GM12878 (cell line): ENCODE results near the gene ITM2C. TPM values are rescaled to one million over a fixed set of nuclear protein-coding genes. Genes with fewer than 3 reads are reported as not detected.

Source experiments
- ATF7 ChIP-seq: fragments of 450-650 bp; IDR thresholded peaks from 2 replicates; pipeline ENCODE4 v1.6.1; 2016; ENCODE audit warnings: low read depth, mild to moderate bottlenecking
- BCLAF1 ChIP-seq: fragments of 450-650 bp; IDR thresholded peaks from 2 replicates; pipeline ENCODE4 v1.6.1; 2017; ENCODE audit warnings: antibody characterized with exemption, mild to moderate bottlenecking, moderate library complexity
- CREM ChIP-seq: IDR thresholded peaks from 2 replicates; pipeline ENCODE4 v1.6.1; 2014; ENCODE audit warnings: antibody characterized with exemption, low read depth
- DPF2 ChIP-seq: fragments of 450-650 bp; IDR thresholded peaks from 2 replicates; pipeline ENCODE4 v1.6.1; 2017; ENCODE audit warnings: mild to moderate bottlenecking
- HDAC6 ChIP-seq: fragments of 200-600 bp; sonication (generic); IDR thresholded peaks from one replicate; pipeline ENCODE4 v1.8.0; 2017; ENCODE audit warnings: antibody characterized with exemption; ENCODE audit not compliant: unreplicated experiment
- IKZF2 ChIP-seq, 2 experiments: fragments of 450-650 bp; IDR thresholded peaks; 2 replicates each; pipeline ENCODE4 v1.6.1; 2017; ENCODE audit warnings: mild to moderate bottlenecking in 2 of 2, moderate library complexity in 2 of 2
- MTA2 ChIP-seq: fragments of 450-650 bp; IDR thresholded peaks from 2 replicates; pipeline ENCODE4 v1.6.1; 2016; ENCODE audit warnings: low read depth, mild to moderate bottlenecking, moderate library complexity
- MTA3 ChIP-seq: IDR thresholded peaks from 2 replicates; pipeline ENCODE4 v1.6.1; 2012; ENCODE audit warnings: low read length, inconsistent platforms, borderline replicate concordance
- PAX5 ChIP-seq: IDR thresholded peaks from 2 replicates; pipeline ENCODE4 v1.6.1; 2011; ENCODE audit warnings: low read depth, low read length, borderline replicate concordance
- PBX3 ChIP-seq: IDR thresholded peaks from 2 replicates; pipeline ENCODE4 v1.6.1; 2011; ENCODE audit warnings: mild to moderate bottlenecking, low read depth, low read length, moderate library complexity; ENCODE audit not compliant: insufficient replicate concordance
- PKNOX1 ChIP-seq: fragments of 450-650 bp; IDR thresholded peaks from 2 replicates; pipeline ENCODE4 v1.6.1; 2016; ENCODE audit warnings: mild to moderate bottlenecking
- RBBP5 ChIP-seq: fragments of 200-600 bp; sonication (generic); conservative IDR thresholded peaks from 2 replicates; pipeline ENCODE4 v1.6.1; 2016
- TARDBP ChIP-seq: IDR thresholded peaks from 2 replicates; pipeline ENCODE4 v1.6.1; 2016; ENCODE audit warnings: borderline replicate concordance
- ZNF207 ChIP-seq: fragments of 450-650 bp; IDR thresholded peaks from 2 replicates; pipeline ENCODE4 v1.6.1; 2014; ENCODE audit warnings: antibody characterized with exemption, mild to moderate bottlenecking, borderline replicate concordance
- ZNF592 ChIP-seq: fragments of 450-650 bp; IDR thresholded peaks from 2 replicates; pipeline ENCODE4 v1.6.1; 2017; ENCODE audit warnings: mild to moderate bottlenecking, moderate library complexity
- ZNF687 ChIP-seq: fragments of 450-650 bp; IDR thresholded peaks from 2 replicates; pipeline ENCODE4 v1.6.1; 2017; ENCODE audit warnings: mild to moderate bottlenecking, moderate library complexity
- polyA plus RNA-seq, 11 experiments: library from polyadenylated mRNA; depleted of rRNA in 4 of 11; unstranded in 6 of 11; stranded (reverse) in 5 of 11; fragments of >200 nt; fragmentation: Nextera tagmentation in 4 of 11; fragmentation: Illumina TruSeq in 1 of 11; extraction: Ambion mirVana in 4 of 11; extraction: Trizol in 1 of 11; gene quantifications; 1 replicate in 1 of 11; 2 replicates in 10 of 11; pipeline versions ENCODE4 v1.2.1 to v1.2.3, GENCODE V29; 2011 to 2016; ENCODE audit warnings: inconsistent platforms in 2 of 11, missing spikeins in 2 of 11, low read depth in 1 of 11
- total RNA-seq, 4 experiments: library from RNA; depleted of rRNA in 3 of 4; stranded (reverse); fragments of >200 nt in 3 of 4; fragmentation: Illumina TruSeq in 1 of 4; extraction: Trizol in 1 of 4; gene quantifications; 2 replicates each; pipeline versions ENCODE4 v1.2.1 to v1.2.3, GENCODE V29; 2013 to 2021

ITM2C gene
- total and polyA plus RNA-seq, 10 of the 15 experiments (the other 5 are each of a cell fraction or from before 2014, with no cell fraction given), result 5.4 to 195 (median 149) TPM

- TF ChIP-seq ZNF592, result peak; percentile 9; the same call in 1 of the 2 replicates
- TF ChIP-seq PKNOX1, result no peak
- peak; percentile 74 for TF ChIP-seq MTA2
- no peak for TF ChIP-seq RBBP5
- no peak for TF ChIP-seq BCLAF1
- peak; percentile 90 to 91 for TF ChIP-seq IKZF2 (IDR thresholded peaks at IDR 0.05)
- TF ChIP-seq HDAC6, result no peak
- no peak; the same call in none of the 2 replicates for TF ChIP-seq ZNF687
- TF ChIP-seq PBX3, result no peak
- TF ChIP-seq CREM, result peak; percentile 83
- TF ChIP-seq ZNF207, result peak; percentile 65; the same call in 1 of the 2 replicates
- peak; percentile 48; the same call in 1 of the 2 replicates for TF ChIP-seq PAX5
- TF ChIP-seq MTA3, result no peak
- TF ChIP-seq TARDBP, result no peak
- peak; percentile 72 for TF ChIP-seq DPF2
- TF ChIP-seq ATF7, result peak; percentile 58; the same call in 1 of the 2 replicates
Measured at GRCh38 chr2:230925879-230926765, 61.4 kb downstream of the ITM2C start (continued).
